Osteocyte (in vitro differentiated cells): ENCODE results near the gene KLF11. TPM values are rescaled to one million over a fixed set of nuclear protein-coding genes. Genes with fewer than 3 reads are reported as not detected.
A peak's percentile ranks its signal among the peaks of the same experiment; 100 is the strongest.

ENCODE experiments used
- DNase-seq: peaks from one replicate; pipeline ENCODE4 v3.0.0; 2021; ENCODE audit warnings: mixed read lengths; ENCODE audit not compliant: unreplicated experiment; ENCODE audit errors: extremely low spot score
- H3K27ac Mint-ChIP-seq: one replicate; pipeline ENCODE4 v1.8.0; 2021; ENCODE audit warnings: mild to moderate bottlenecking, mixed read lengths; ENCODE audit not compliant: unreplicated experiment
- H3K27me3 Mint-ChIP-seq: one replicate; pipeline ENCODE4 v1.8.0; 2021; ENCODE audit warnings: mixed read lengths; ENCODE audit not compliant: unreplicated experiment
- H3K36me3 Mint-ChIP-seq: one replicate; pipeline ENCODE4 v1.8.0; 2021; ENCODE audit warnings: mixed read lengths; ENCODE audit not compliant: unreplicated experiment
- H3K4me1 Mint-ChIP-seq: one replicate; pipeline ENCODE4 v1.8.0; 2021; ENCODE audit warnings: mixed read lengths; ENCODE audit not compliant: unreplicated experiment
- H3K4me3 Mint-ChIP-seq: one replicate; pipeline ENCODE4 v1.8.0; 2021; ENCODE audit warnings: mild to moderate bottlenecking, moderate library complexity, mixed read lengths; ENCODE audit not compliant: unreplicated experiment
- H3K9me3 Mint-ChIP-seq: one replicate; pipeline ENCODE4 v1.8.0; 2021; ENCODE audit warnings: mixed read lengths; ENCODE audit not compliant: unreplicated experiment
- CTCF ChIP-seq: fragments of 200-600 bp; sonication (generic); IDR thresholded peaks from 2 replicates; pipeline ENCODE4 v1.5.0; 2021; ENCODE audit warnings: antibody characterized with exemption, mild to moderate bottlenecking, moderate library complexity
- total RNA-seq: library from RNA; stranded (reverse); gene quantifications from 2 replicates; pipeline ENCODE4 v1.2.1, GENCODE V29; 2021

The KLF11 gene
- total RNA-seq, 1 donor from 2014 or later = 17.4 TPM

GRCh38 chr2:10096641-10097040 lies 53.3 kb downstream of the KLF11 start:
- Mint-ChIP-seq H3K4me3 (no peak overlapping the region), H3K36me3 (no peaks in the 10 kb centered on the region), H3K9me3 (no peaks in the 10 kb centered on the region), H3K27ac (no peak overlapping the region), H3K27me3 (peaks cover 4% of the 10 kb centered on the region), H3K4me1 (peaks cover 19% of the 10 kb centered on the region)
- no peak for DNase-seq
- TF ChIP-seq CTCF = no peak

- H3K27ac Mint-ChIP-seq = peak overlapping the region; percentile 35
- peak; percentile 90 for DNase-seq
Observed at GRCh38 chr2:10097352-10098148, 54.2 kb downstream of the KLF11 start.

GRCh38 chr2:10101491-10101890 lies 58.1 kb downstream of the KLF11 start:
- no peak for DNase-seq
- Mint-ChIP-seq H3K4me3 (no peak overlapping the region), H3K9me3 (no peaks in the 10 kb centered on the region), H3K27me3 (no peaks in the 10 kb centered on the region), H3K27ac (no peak overlapping the region), H3K36me3 (no peaks in the 10 kb centered on the region), H3K4me1 (peaks cover 20% of the 10 kb centered on the region)
- no peak for TF ChIP-seq CTCF

More at GRCh38 chr2:10097352-10098148, 54.2 kb downstream of the KLF11 start:
- TF ChIP-seq CTCF = peak; percentile 90
- Mint-ChIP-seq H3K9me3 (no peaks in the 10 kb centered on the region), H3K4me1 (peaks cover 19% of the 10 kb centered on the region), H3K4me3 (no peak overlapping the region), H3K27me3 (peaks cover 4% of the 10 kb centered on the region), H3K36me3 (no peaks in the 10 kb centered on the region)

GRCh38 chr2:10103179-10103578 lies 59.8 kb downstream of the KLF11 start:
- H3K36me3 Mint-ChIP-seq = no peaks in the 10 kb centered on the region
- H3K9me3 Mint-ChIP-seq = no peaks in the 10 kb centered on the region
- no peak for TF ChIP-seq CTCF
- H3K4me1 Mint-ChIP-seq = peaks cover 8% of the 10 kb centered on the region
- no peak overlapping the region for H3K4me3 Mint-ChIP-seq
- H3K27me3 Mint-ChIP-seq = no peaks in the 10 kb centered on the region
- H3K27ac Mint-ChIP-seq = no peak overlapping the region
- DNase-seq = no peak

Other genes with a start within 250 kb of the KLF11 start
- 23.0 and 25.9 TPM in 2 replicates for gene TAF1B, start 200.1 kb upstream of the KLF11 start, total RNA-seq
- gene GRHL1, start 91.9 kb upstream of the KLF11 start, total RNA-seq = 0.32 and 0.81 TPM in 2 replicates
- gene CYS1, start 36.9 kb downstream of the KLF11 start, total RNA-seq = 5.1 and 5.5 TPM in 2 replicates
- gene RRM2, start 79.2 kb downstream of the KLF11 start, total RNA-seq = 28.3 and 33.6 TPM in 2 replicates